ENCODE results near the gene TXNDC9.
A peak's percentile ranks its signal among the peaks of the same experiment; 100 is the strongest.
"Not testable (repeated sequence)": the region's sequence is repeated elsewhere in the genome, so short reads cannot be mapped to it uniquely, and the experiment has no call there.

TXNDC9 gene

DNA sequence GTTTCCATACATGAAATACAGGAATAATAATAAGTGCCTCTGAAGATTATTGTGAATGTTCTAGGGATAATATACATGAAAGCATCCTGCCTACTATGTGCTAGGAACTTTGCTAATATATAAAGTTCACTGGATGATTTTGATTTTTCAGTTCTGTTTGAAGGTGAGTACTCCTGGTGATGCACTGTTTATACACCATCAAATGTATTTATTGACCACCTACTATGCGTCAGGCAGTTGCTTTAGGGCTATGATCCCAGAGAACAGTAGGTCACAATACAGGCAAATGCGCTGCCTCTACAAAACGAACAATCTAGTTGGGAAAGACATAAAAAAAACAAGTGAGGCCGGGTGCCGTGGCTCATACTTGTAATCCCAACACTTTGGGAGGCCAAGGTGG is 10.7 kb downstream of the TXNDC9 start:
- no peak for DNase-seq (ENCODE audit: low read depth)
- no peak for TF ChIP-seq CTCF (conservative IDR thresholded peaks at IDR 0.05; ENCODE audit: low read length)
- no peak overlapping the region for H3K4me3 ChIP-seq (ENCODE audit: low read length)

- H3K4me3 ChIP-seq (ENCODE audit: low read length); DNase-seq (ENCODE audit: low read depth): not testable (repeated sequence)
Measured at GRCh38 chr2:99317873-99318200, 18.3 kb downstream of the TXNDC9 start.

DNA sequence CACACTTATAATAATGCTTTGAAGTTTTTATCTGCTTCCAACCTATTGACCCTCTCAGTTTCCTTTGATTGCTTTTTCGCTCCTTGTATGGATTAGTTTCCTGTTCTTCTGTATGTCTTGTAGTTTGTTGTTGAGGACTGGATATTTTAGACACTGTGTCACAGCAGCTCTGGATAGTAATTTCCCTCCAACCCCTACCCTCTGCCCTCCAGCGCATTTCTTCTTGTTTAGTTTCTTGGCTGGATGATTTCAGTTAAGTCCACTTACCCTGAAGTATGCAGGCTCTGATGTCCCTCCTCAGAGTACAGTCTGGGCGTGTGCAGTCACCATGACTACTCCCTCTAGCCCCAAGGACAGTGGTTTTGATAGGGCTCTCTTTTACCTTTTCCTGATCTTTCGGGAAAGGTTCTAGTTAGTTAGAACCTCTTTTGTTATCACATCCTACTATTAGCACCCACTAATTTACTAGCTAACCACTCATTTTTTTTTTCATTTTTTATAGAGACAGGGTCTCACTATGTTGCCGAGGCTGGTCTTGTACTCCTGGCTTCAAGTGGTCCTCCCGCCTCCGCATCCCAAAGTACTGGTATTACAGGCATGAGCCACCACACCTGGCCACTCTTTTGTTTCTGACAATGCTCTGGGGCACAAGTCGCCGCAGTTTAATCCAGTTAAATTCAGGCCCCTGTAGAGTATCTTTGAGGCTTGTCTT is 18.8 kb downstream of the TXNDC9 start:
- no peak for DNase-seq (ENCODE audit: low read depth)
- TF ChIP-seq CTCF (conservative IDR thresholded peaks at IDR 0.05; ENCODE audit: low read length), result no peak
- H3K4me3 ChIP-seq (ENCODE audit: low read length), result no peak overlapping the region

DNA sequence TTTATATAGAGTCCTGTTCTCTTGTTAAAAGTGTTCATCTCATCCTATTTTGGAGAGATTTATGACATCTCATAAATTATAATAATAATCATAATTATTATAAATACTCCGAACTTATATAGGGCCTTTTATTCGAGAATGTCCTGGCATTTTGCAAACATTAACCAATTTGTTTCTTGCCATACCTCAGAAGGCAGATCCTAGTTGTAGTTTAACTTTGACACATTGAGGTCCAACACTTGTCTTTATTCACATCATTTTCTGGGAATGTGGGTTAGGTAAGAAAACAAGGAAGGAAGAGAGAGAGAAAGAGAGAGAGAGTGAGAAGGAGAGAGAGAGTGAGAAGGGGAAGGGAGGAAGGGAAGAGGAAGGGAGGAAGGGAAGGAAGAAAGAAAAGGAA is 35.0 kb downstream of the TXNDC9 start, which contains the start of gene LYG1:
Gene LYG1 (minus strand): TSS at position 101 of the 400 bp plus-strand sequence. CDS start 5,527 bp downstream, outside the sequence.
- not testable (repeated sequence) for DNase-seq (ENCODE audit: low read depth); H3K4me3 ChIP-seq (ENCODE audit: low read length)

GRCh38 chr2:99299580-99299979 is 36.6 kb downstream of the TXNDC9 start:
- no peak overlapping the region for H3K4me3 ChIP-seq (ENCODE audit: low read length)
- no peak for DNase-seq (ENCODE audit: low read depth)
- TF ChIP-seq CTCF (conservative IDR thresholded peaks at IDR 0.05; ENCODE audit: low read length), result no peak

DNA sequence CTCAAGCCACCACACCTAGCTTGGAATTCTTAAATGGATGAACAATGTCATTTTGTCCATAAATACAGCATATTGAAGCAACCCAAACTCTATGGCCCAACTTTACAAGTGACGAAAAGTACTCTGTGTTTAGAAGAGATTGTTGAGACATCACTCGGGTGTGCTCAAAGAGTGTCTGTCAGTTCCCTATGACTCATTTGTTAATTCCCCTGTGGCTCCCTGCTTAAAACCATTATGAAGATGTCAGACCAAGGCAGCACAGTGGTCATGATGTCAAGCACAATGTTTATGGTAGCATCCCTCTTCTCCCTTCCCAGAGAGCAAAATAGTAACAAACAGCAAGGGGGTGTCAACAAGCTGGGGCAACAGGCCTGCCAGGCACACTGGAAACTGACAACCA is 38.1 kb downstream of the TXNDC9 start:
- peak; percentile 29 for DNase-seq (ENCODE audit: low read depth)
- H3K4me3 ChIP-seq (ENCODE audit: low read length), result no peak overlapping the region
- no peak for TF ChIP-seq CTCF (conservative IDR thresholded peaks at IDR 0.05; ENCODE audit: low read length)

DNA sequence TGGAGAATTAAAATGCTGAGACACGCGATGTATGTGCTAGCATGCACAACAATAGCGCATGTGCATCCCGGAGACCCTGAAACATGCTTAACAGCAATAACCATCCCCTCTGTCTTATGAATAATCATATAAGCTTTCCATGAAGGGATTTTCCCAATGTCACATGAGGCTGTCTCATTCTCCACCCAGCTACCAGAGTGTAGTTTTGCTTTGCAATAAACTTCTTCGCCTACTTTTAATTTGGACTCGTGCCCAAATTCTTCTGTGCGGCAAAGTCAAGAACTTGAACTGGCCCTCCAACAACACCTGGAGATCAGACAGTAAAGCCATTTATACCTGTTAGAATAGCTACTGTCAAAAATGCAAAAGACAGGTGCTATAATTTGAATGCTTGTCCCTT is 50.6 kb downstream of the TXNDC9 start:
- no peak for DNase-seq (ENCODE audit: low read depth)
- no peak for TF ChIP-seq CTCF (conservative IDR thresholded peaks at IDR 0.05; ENCODE audit: low read length)
- no peak overlapping the region for H3K4me3 ChIP-seq (ENCODE audit: low read length)

DNA sequence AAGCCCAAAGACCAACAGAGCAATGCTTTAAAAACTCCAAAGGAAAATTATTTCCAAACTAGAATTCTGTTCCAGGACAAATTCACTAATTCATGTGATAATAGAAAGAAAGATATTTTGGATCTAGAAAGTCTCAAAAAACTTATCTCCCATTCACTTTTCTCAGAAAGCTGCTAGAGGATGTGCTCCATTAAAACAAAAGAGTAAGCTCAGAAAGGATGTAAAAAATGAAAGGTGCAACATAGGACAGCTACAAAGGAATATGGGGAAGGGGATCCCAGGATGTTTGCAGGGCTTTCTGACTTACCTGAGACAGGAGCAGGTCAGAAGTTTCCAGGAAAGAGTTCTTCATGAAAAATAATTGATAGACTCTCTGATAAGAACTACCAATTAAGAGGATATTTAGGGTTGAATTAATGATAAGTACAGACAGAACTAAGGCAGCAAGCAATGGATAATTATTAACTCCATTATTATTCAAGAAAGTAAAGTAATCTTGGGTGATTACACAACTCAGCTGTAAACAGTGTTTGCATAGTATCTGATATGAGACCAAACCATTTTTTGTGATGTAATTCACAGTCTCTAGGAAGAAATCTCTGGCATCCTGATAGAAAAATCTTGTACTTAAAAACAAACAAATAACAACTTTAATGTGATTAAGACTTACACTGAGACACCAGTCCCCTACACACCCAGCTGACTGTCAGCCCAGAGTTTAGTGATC is 56.0 kb downstream of the TXNDC9 start:
- DNase-seq (ENCODE audit: low read depth), result peak; percentile 23
- H3K4me3 ChIP-seq (ENCODE audit: low read length), result no peak overlapping the region
- TF ChIP-seq CTCF (conservative IDR thresholded peaks at IDR 0.05; ENCODE audit: low read length), result no peak

Data from AG10803 (cell line).